Neural progenitor cell (in vitro differentiated cells): ENCODE results near the gene NDUFB10. TPM values are rescaled to one million over a fixed set of nuclear protein-coding genes. Genes with fewer than 3 reads are reported as not detected.
A peak's percentile ranks its signal among the peaks of the same experiment; 100 is the strongest.

Experiments
- DNase-seq: peaks from one replicate; pipeline ENCODE4 v3.0.0-alpha.2; 2016; ENCODE audit warnings: low spot score
- H2AFZ ChIP-seq: fragments of 200-600 bp; sonication (generic); replicated peaks from 2 replicates; pipeline ENCODE4 v1.6.1; 2016; ENCODE audit warnings: antibody characterized with exemption
- H3F3A ChIP-seq: fragments of 200-600 bp; sonication (generic); 2 replicates; pipeline ENCODE4 v1.6.1; 2016; ENCODE audit warnings: antibody characterized with exemption, low read depth
- H3K27ac ChIP-seq: fragments of 200-600 bp; sonication (generic); 2 replicates; pipeline ENCODE4 v1.5.1; 2016; ENCODE audit warnings: mild to moderate bottlenecking
- H3K27me3 ChIP-seq: fragments of 200-600 bp; sonication (generic); 2 replicates; pipeline ENCODE4 v1.6.1; 2016; ENCODE audit warnings: mild to moderate bottlenecking, moderate library complexity
- H3K36me3 ChIP-seq: fragments of 200-600 bp; sonication (generic); 2 replicates; pipeline ENCODE4 v1.5.1; 2016
- H3K4me1 ChIP-seq: fragments of 200-600 bp; sonication (generic); 2 replicates; pipeline ENCODE4 v1.6.1; 2016; ENCODE audit warnings: mixed run types
- H3K4me2 ChIP-seq: fragments of 200-600 bp; sonication (generic); 2 replicates; pipeline ENCODE4 v1.6.1; 2016
- H3K4me3 ChIP-seq: fragments of 200-600 bp; sonication (generic); 2 replicates; pipeline ENCODE4 v1.5.1; 2016
- H3K79me2 ChIP-seq: fragments of 200-600 bp; sonication (generic); 2 replicates; pipeline ENCODE4 v1.6.1; 2016; ENCODE audit warnings: low read depth
- H3K9ac ChIP-seq: fragments of 200-600 bp; sonication (generic); 2 replicates; pipeline ENCODE4 v1.6.1; 2016
- H3K9me3 ChIP-seq: fragments of 200-600 bp; sonication (generic); 2 replicates; pipeline ENCODE4 v1.5.1; 2016; ENCODE audit warnings: low read depth
- H4K20me1 ChIP-seq: fragments of 200-600 bp; sonication (generic); 2 replicates; pipeline ENCODE4 v1.6.1; 2016; ENCODE audit warnings: low read depth
- H3K27ac Mint-ChIP-seq: 3 replicates; pipeline ENCODE4 v1.8.0; 2021; ENCODE audit warnings: mixed read lengths
- H3K27me3 Mint-ChIP-seq: 2 replicates; pipeline ENCODE4 v1.8.0; 2022; ENCODE audit warnings: low read depth, mild to moderate bottlenecking, inconsistent platforms, moderate library complexity, mixed read lengths; ENCODE audit not compliant: insufficient read depth
- H3K36me3 Mint-ChIP-seq: 3 replicates; pipeline ENCODE4 v1.8.0; 2021; ENCODE audit warnings: mixed read lengths
- H3K4me1 Mint-ChIP-seq: 3 replicates; pipeline ENCODE4 v1.8.0; 2021; ENCODE audit warnings: mixed read lengths
- H3K4me3 Mint-ChIP-seq: 3 replicates; pipeline ENCODE4 v1.8.0; 2021; ENCODE audit warnings: mild to moderate bottlenecking, moderate library complexity, mixed read lengths
- H3K9me3 Mint-ChIP-seq: 3 replicates; pipeline ENCODE4 v1.8.0; 2020; ENCODE audit warnings: mixed read lengths
- EZH2 ChIP-seq: fragments of 200-600 bp; sonication (generic); IDR thresholded peaks from 2 replicates; pipeline ENCODE4 v1.6.1; 2017; ENCODE audit warnings: antibody characterized with exemption, mild to moderate bottlenecking, moderate library complexity
- EZH2phosphoT487 ChIP-seq: fragments of 200-600 bp; sonication (generic); IDR thresholded peaks from 2 replicates; pipeline ENCODE4 v1.6.1; 2017; ENCODE audit warnings: antibody characterized with exemption
- total RNA-seq: library from RNA; depleted of rRNA; stranded (reverse); fragments of >200 nt; gene quantifications from 2 replicates; pipeline ENCODE4 v1.2.3, GENCODE V29; 2015; ENCODE audit warnings: low replicate concordance
- TF ChIP-seq, protein P1 (sequence below): fragments of 200-600 bp; sonication (generic); IDR thresholded peaks from 2 replicates; pipeline ENCODE4 v1.5.1; 2017; ENCODE audit warnings: antibody characterized with exemption, mild to moderate bottlenecking

NDUFB10 gene
- 155 and 160 TPM in 2 replicates for total RNA-seq

DNA sequence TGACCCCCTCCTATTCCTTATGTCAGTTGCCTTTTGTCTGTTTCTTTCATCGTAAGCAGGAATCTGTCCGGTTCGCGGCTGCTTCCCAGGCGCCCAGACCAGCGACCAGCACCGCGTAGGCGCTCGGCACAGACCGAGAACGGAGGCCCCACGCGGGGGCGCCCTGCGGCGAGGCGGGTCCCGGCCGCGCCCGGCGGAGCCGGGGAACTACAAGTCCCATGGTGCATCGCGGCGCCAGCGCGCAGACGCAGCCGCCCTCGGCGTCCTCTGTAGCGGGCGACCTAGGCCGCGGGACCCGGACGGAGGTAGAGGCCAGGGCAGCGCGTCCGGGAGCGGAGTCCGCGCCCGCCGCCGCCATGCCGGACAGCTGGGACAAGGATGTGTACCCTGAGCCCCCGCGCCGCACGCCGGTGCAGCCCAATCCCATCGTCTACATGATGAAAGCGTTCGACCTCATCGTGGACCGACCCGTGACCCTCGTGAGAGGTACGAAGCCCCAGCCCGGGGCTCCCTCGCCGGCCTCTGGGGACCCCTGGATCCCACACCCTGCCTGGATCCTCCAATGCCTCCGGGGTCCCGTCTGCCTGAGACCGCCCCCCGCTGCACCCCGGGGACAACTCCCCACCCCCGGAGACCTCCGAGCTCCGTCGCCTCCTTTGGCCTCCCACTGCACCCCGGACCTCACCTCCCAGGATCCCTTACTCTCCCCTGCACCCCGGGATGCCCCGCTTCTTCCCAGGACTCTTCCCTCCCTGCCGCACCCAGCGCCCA, at the start of gene NDUFB10:
TSS of gene NDUFB10 (plus strand) at position 270 of the 771 bp plus-strand sequence. CDS start at position 357, 87 bp downstream.
- peak within 1 kb of the TSS; percentile 68 for H3K9ac ChIP-seq
- peak within 1 kb of the TSS; percentile 72 for H3K27ac Mint-ChIP-seq
- no peak within 1 kb of the TSS for H3K27ac ChIP-seq
- H3F3A ChIP-seq = peaks cover 47% of the 10 kb centered on the region
- H3K4me1 ChIP-seq = peaks cover 19% of the 10 kb centered on the region
- peak within 1 kb of the TSS; percentile 84 for H3K4me2 ChIP-seq
- H3K4me1 Mint-ChIP-seq = peaks cover 30% of the 10 kb centered on the region
- DNase-seq = peak; percentile 96
- H3K79me2 ChIP-seq = peaks cover 36% of the 10 kb centered on the region
- no peaks in the 10 kb centered on the region for H3K9me3 ChIP-seq
- TF ChIP-seq, protein P1, sequence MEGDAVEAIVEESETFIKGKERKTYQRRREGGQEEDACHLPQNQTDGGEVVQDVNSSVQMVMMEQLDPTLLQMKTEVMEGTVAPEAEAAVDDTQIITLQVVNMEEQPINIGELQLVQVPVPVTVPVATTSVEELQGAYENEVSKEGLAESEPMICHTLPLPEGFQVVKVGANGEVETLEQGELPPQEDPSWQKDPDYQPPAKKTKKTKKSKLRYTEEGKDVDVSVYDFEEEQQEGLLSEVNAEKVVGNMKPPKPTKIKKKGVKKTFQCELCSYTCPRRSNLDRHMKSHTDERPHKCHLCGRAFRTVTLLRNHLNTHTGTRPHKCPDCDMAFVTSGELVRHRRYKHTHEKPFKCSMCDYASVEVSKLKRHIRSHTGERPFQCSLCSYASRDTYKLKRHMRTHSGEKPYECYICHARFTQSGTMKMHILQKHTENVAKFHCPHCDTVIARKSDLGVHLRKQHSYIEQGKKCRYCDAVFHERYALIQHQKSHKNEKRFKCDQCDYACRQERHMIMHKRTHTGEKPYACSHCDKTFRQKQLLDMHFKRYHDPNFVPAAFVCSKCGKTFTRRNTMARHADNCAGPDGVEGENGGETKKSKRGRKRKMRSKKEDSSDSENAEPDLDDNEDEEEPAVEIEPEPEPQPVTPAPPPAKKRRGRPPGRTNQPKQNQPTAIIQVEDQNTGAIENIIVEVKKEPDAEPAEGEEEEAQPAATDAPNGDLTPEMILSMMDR = peak; percentile 60
- TF ChIP-seq EZH2phosphoT487 (no peak), EZH2 (no peak)
- H3K36me3 Mint-ChIP-seq = peaks cover 12% of the 10 kb centered on the region
- H3K4me3 Mint-ChIP-seq = peak within 1 kb of the TSS; percentile 96
- peaks cover 43% of the 10 kb centered on the region for H4K20me1 ChIP-seq
- H3K4me3 ChIP-seq = peak within 1 kb of the TSS; percentile 76
- H3K27me3 ChIP-seq = no peaks in the 10 kb centered on the region
- H3K27me3 Mint-ChIP-seq = peaks cover 2% of the 10 kb centered on the region
- H3K9me3 Mint-ChIP-seq = no peaks in the 10 kb centered on the region
- peak within 1 kb of the TSS; percentile 90 for H2AFZ ChIP-seq
- no peaks in the 10 kb centered on the region for H3K36me3 ChIP-seq

DNA sequence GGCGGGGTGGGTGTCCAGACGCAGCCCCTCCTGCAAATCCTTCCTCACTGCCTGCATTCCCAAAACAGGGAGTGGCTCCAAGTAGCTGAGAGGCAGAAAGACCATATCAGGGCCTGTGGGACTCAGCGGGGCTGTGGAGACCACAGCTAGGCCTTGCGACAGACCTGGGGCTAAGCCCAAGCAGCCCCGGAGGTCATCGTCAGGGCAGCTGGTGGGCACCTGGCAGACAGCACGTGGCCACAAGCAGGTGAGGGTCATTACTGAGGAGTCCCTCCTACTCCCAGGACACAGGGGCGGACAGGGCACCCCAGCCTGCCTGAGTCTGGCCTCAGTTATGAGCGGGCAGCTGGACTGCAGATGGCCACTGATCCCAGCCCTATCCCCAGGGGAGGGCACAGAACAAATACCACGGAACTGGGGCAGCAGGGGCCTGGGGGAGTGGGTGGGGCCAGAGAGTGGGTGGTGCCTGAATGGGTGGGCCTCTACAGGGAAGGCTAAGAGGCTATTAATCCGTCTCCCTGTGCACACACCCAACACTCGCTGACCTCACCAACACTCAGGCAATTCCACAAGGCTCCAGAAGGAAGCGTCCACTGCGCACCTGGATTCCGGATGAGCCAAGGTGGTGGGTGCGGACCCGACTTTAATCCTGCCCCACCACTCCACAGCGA, 49.6 kb upstream of the NDUFB10 start:
- H3K4me3 ChIP-seq = no peak overlapping the region
- peaks cover 4% of the 10 kb centered on the region for H3K4me1 Mint-ChIP-seq
- H3K36me3 Mint-ChIP-seq = no peaks in the 10 kb centered on the region
- no peak overlapping the region for H3K27ac ChIP-seq
- no peaks in the 10 kb centered on the region for H3K9me3 Mint-ChIP-seq
- DNase-seq = peak; percentile 8
- H3K4me1 ChIP-seq = peaks cover 17% of the 10 kb centered on the region
- TF ChIP-seq, protein P1 = no peak
- TF ChIP-seq EZH2phosphoT487 (no peak), EZH2 (no peak)
- no peak overlapping the region for H3K4me3 Mint-ChIP-seq
- peaks cover 13% of the 10 kb centered on the region for H3K27me3 Mint-ChIP-seq
- H4K20me1 ChIP-seq = no peaks in the 10 kb centered on the region
- no peaks in the 10 kb centered on the region for H3K36me3 ChIP-seq
- no peak overlapping the region for H3K27ac Mint-ChIP-seq
- no peaks in the 10 kb centered on the region for H3K79me2 ChIP-seq
- no peak overlapping the region for H3K4me2 ChIP-seq
- H3K9ac ChIP-seq = no peak overlapping the region
- no peaks in the 10 kb centered on the region for H3K27me3 ChIP-seq
- no peaks in the 10 kb centered on the region for H3F3A ChIP-seq
- H2AFZ ChIP-seq = no peak overlapping the region
- H3K9me3 ChIP-seq = no peaks in the 10 kb centered on the region

DNA sequence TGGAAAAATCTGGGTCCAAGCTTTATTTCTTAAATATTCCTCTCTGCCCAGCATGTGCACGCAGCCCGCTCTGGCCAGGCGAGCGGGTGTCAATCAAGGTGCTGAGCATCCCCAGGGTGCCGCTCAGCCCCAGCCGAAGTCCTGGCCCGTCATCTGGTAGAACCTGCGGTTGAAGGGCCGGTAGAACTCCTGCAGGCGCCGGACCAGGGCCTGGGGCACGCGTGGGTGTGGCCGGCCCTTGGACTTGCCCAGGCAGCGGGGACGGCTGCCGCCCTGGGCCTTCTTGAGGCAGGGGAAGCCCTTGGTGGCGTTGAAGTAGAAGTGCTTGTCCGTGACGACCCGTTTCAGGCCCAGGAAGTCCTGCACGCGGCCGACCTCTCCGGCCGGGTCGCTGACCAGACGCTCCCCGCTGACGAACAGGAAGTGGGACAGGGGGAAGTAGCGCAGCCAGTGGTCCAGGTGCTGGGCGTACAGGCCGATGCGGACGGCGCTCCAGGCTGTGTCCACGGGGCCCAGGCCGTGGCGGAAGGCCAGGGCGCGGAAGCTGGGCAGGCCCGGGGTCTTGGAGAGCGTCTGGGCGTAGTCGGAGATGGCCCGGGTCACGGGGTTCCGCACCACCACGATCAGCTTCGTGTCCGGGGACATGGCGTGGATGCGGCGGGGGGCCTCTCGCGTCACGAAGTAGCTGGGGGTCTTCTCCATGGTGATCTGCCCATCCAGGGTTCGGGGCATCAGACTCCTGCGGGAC, 47.7 kb upstream of the NDUFB10 start:
- H3K4me1 ChIP-seq = peaks cover 27% of the 10 kb centered on the region
- H3K9me3 ChIP-seq = no peaks in the 10 kb centered on the region
- H2AFZ ChIP-seq = no peak overlapping the region
- H4K20me1 ChIP-seq = no peaks in the 10 kb centered on the region
- Mint-ChIP-seq H3K4me1 (peaks cover 6% of the 10 kb centered on the region), H3K27ac (no peak overlapping the region), H3K4me3 (no peak overlapping the region), H3K27me3 (peaks cover 20% of the 10 kb centered on the region), H3K9me3 (no peaks in the 10 kb centered on the region), H3K36me3 (no peaks in the 10 kb centered on the region)
- no peak overlapping the region for H3K9ac ChIP-seq
- H3K4me2 ChIP-seq = no peak overlapping the region
- no peak overlapping the region for H3K27ac ChIP-seq
- peaks cover 4% of the 10 kb centered on the region for H3F3A ChIP-seq
- peaks cover 12% of the 10 kb centered on the region for H3K27me3 ChIP-seq
- no peak overlapping the region for H3K4me3 ChIP-seq
- H3K79me2 ChIP-seq = no peaks in the 10 kb centered on the region
- TF ChIP-seq, protein P1 = no peak
- TF ChIP-seq EZH2 (no peak), EZH2phosphoT487 (no peak)
- peak; percentile 1 for DNase-seq
- H3K36me3 ChIP-seq = no peaks in the 10 kb centered on the region
